MCF 10A (cell line): ENCODE data around the gene LACRT. TPM values are rescaled to one million over a fixed set of nuclear protein-coding genes. Genes with fewer than 3 reads are reported as not detected.

Source experiments
- BruUV-seq: library from RNA; stranded (reverse); fragments of 400-500 nt; replicated peaks from 2 replicates; lab custom pipeline; 2021; lab: Mats Ljungman, UMichigan
- CTCF ChIA-PET: fragments of 300-600 bp; sonication (Branson Sonifier 250); formaldehyde crosslinking; extraction: SDS; loops from one replicate; lab custom pipeline; 2021; ENCODE audit warnings: antibody characterized with exemption, inconsistent platforms; lab: Yijun Ruan, JAX
- POLR2A ChIA-PET: fragments of 300-600, 350-650 bp; sonication (Branson Sonifier 250); formaldehyde crosslinking; extraction: SDS; loops from one replicate; lab custom pipeline; 2020; ENCODE audit warnings: antibody characterized with exemption, inconsistent platforms; lab: Yijun Ruan, JAX
- DNase-seq: peaks from one replicate; pipeline ENCODE4 v3.0.0-alpha.2; 2018; ENCODE audit not compliant: unreplicated experiment
- H3K27ac Mint-ChIP-seq: one replicate; pipeline ENCODE4 v1.8.0; 2022; ENCODE audit warnings: mild to moderate bottlenecking, low read depth, mixed read lengths; ENCODE audit not compliant: unreplicated experiment
- H3K27me3 Mint-ChIP-seq: one replicate; pipeline ENCODE4 v1.8.0; 2022; ENCODE audit warnings: mixed read lengths; ENCODE audit not compliant: insufficient read depth, unreplicated experiment
- H3K36me3 Mint-ChIP-seq: one replicate; pipeline ENCODE4 v1.8.0; 2022; ENCODE audit warnings: mild to moderate bottlenecking, moderate library complexity, mixed read lengths; ENCODE audit not compliant: insufficient read depth, unreplicated experiment
- H3K4me1 Mint-ChIP-seq: one replicate; pipeline ENCODE4 v1.8.0; 2022; ENCODE audit warnings: mixed read lengths; ENCODE audit not compliant: insufficient read depth, unreplicated experiment
- H3K4me3 Mint-ChIP-seq: one replicate; pipeline ENCODE4 v1.8.0; 2022; ENCODE audit warnings: mild to moderate bottlenecking, moderate library complexity, mixed read lengths; ENCODE audit not compliant: unreplicated experiment
- H3K9me3 Mint-ChIP-seq: one replicate; pipeline ENCODE4 v1.8.0; 2022; ENCODE audit warnings: mixed read lengths; ENCODE audit not compliant: unreplicated experiment
- CTCF ChIP-seq: fragments of 200-600 bp; IDR thresholded peaks from one replicate; pipeline ENCODE4 v1.8.0; 2022; ENCODE audit warnings: antibody characterized with exemption, mild to moderate bottlenecking; ENCODE audit not compliant: unreplicated experiment
- intact Hi-C: fragments of 100-400 bp; cut with micrococcal nuclease; formaldehyde crosslinking; loops from 2 replicates; pipeline ENCODE4 v1.14.1; 2022
- total RNA-seq: library from RNA; stranded (reverse); gene quantifications from 2 replicates; pipeline ENCODE4 v1.2.3, GENCODE V29; 2022

The LACRT gene
- total RNA-seq, 1 experiment from 2014 or later: not detected

- no peak overlapping the region for H3K4me3 Mint-ChIP-seq
- CTCF ChIA-PET: interaction anchor here (0.7 kb wide), 1 partner anchor 9 kb away, joined by 3 read pairs; no protein-coding TSS in a partner anchor
- H3K27me3 Mint-ChIP-seq: peaks cover 64% of the 10 kb centered on the region
- H3K36me3 Mint-ChIP-seq: no peaks in the 10 kb centered on the region
- no peak for TF ChIP-seq CTCF
- DNase-seq: no peak
- POLR2A ChIA-PET: no interaction called here
- H3K9me3 Mint-ChIP-seq: no peaks in the 10 kb centered on the region
- no peak overlapping the region for H3K27ac Mint-ChIP-seq
- H3K4me1 Mint-ChIP-seq: no peaks in the 10 kb centered on the region
- BruUV-seq: no TSS peak
- intact Hi-C loops: no loop called here
These were observed 45.8 kb downstream of the LACRT start for GRCh38 chr12:54588890-54589267.

- peaks cover 70% of the 10 kb centered on the region for H3K27me3 Mint-ChIP-seq
- H3K36me3 Mint-ChIP-seq: no peaks in the 10 kb centered on the region
- no peak within 1 kb of the TSS for H3K4me3 Mint-ChIP-seq
- intact Hi-C loops: no loop called here
- BruUV-seq: no TSS peak
- H3K27ac Mint-ChIP-seq: no peak within 1 kb of the TSS
- ChIA-PET POLR2A (no interaction called here), CTCF (interaction anchor here (0.7 to 2.3 kb wide), 2 partner anchors 8 kb away, joined by 3 to 10 read pairs; no protein-coding TSS in a partner anchor)
- TF ChIP-seq CTCF: no peak
- H3K9me3 Mint-ChIP-seq: no peaks in the 10 kb centered on the region
- no peak for DNase-seq
- no peaks in the 10 kb centered on the region for H3K4me1 Mint-ChIP-seq
These were observed 46.4 kb downstream of the LACRT start, which contains the start of gene PPP1R1A for GRCh38 chr12:54588110-54588889. Gene PPP1R1A (minus strand): TSS chr12:54588659. CDS start chr12:54588488, 171 bp downstream.

GRCh38 chr12:54587315-54587873, 47.3 kb downstream of the LACRT start:
- no TSS peak for BruUV-seq
- H3K36me3 Mint-ChIP-seq: no peaks in the 10 kb centered on the region
- no peak for TF ChIP-seq CTCF
- intact Hi-C loops: no loop called here
- DNase-seq: no peak
- ChIA-PET POLR2A (no interaction called here), CTCF (interaction anchor here (0.7 to 2.3 kb wide), 4 partner anchors 9 to 137 kb away, joined by 3 to 10 read pairs (median 3); no protein-coding TSS in a partner anchor)
- no peak overlapping the region for H3K27ac Mint-ChIP-seq
- H3K4me1 Mint-ChIP-seq: no peaks in the 10 kb centered on the region
- no peaks in the 10 kb centered on the region for H3K9me3 Mint-ChIP-seq
- H3K27me3 Mint-ChIP-seq: peaks cover 75% of the 10 kb centered on the region
- no peak overlapping the region for H3K4me3 Mint-ChIP-seq

GRCh38 chr12:54586620-54587019, 48.1 kb downstream of the LACRT start:
- BruUV-seq: no TSS peak
- Mint-ChIP-seq H3K36me3 (no peaks in the 10 kb centered on the region), H3K27ac (no peak overlapping the region), H3K4me1 (no peaks in the 10 kb centered on the region), H3K9me3 (no peaks in the 10 kb centered on the region), H3K4me3 (no peak overlapping the region), H3K27me3 (peaks cover 75% of the 10 kb centered on the region)
- POLR2A ChIA-PET: no interaction called here
- no peak for DNase-seq
- intact Hi-C loops: no loop called here
- no peak for TF ChIP-seq CTCF
- CTCF ChIA-PET: interaction anchor here (0.7 to 2.3 kb wide), 3 partner anchors 9 to 56 kb away, joined by 3 to 10 read pairs (median 3); no protein-coding TSS in a partner anchor
